ENCODE data around the gene PROM1. TPM values are rescaled to one million over a fixed set of nuclear protein-coding genes. Genes with fewer than 3 reads are reported as not detected.

PROM1 gene
- polyA plus RNA-seq, 3 donors = not detected

- Histone ChIP-seq H4K20me1 (ENCODE audit: insufficient read depth, low read length) (no peaks in the 10 kb centered on the region), H3K79me2 (ENCODE audit: insufficient read depth, low read length) (no peaks in the 10 kb centered on the region), H3K9me3 (replicated peaks in 1 of 2; ENCODE audit: control insufficient read depth in 1 of 2, insufficient read depth in 1 of 2, low read length in 2 of 2) (no peaks in the 10 kb centered on the region), H3K9ac (ENCODE audit: insufficient read depth, low read length, poor library complexity, severe bottlenecking) (no peak overlapping the region), H2AFZ (ENCODE audit: insufficient read depth, low read depth, low read length, poor library complexity, severe bottlenecking) (no peak overlapping the region), H3K4me1 (ENCODE audit: control insufficient read depth in 1 of 2, insufficient read depth in 2 of 2, low read length in 2 of 2) (no peaks in the 10 kb centered on the region), H3K27me3 (ENCODE audit: control insufficient read depth in 2 of 2, insufficient read depth in 2 of 2, low read length in 2 of 2) (no peaks in the 10 kb centered on the region), H3K4me2 (replicated peaks; ENCODE audit: extremely low read depth, low read length, poor library complexity, severe bottlenecking) (no peak overlapping the region), H3K27ac (ENCODE audit: low read depth in 1 of 2, low read length in 2 of 2) (no peak overlapping the region), H3K36me3 (replicated peaks in 1 of 2; ENCODE audit: control insufficient read depth in 1 of 2, insufficient read depth in 2 of 2, low read length in 2 of 2) (no peaks in the 10 kb centered on the region), H3K4me3 (replicated peaks in 1 of 3; ENCODE audit: low read depth in 2 of 3, low read length in 3 of 3) (no peak overlapping the region)
- Mint-ChIP-seq H3K27me3 (ENCODE audit: low read depth in 3 of 3) (peaks cover 0 to 7% (median 2%) of the 10 kb centered on the region in 3 donors), H3K9me3 (peaks cover 0 to 1% (median 0%) of the 10 kb centered on the region in 7 donors), H3K27ac (no peak overlapping the region), H3K36me3 (no peaks in the 10 kb centered on the region), H3K4me1 (no peaks in the 10 kb centered on the region), H3K4me3 (no peak overlapping the region)
- 68% methylated on average over 3 of the region's 3 CpGs for WGBS (ENCODE audit: insufficient coverage)
- TF ChIP-seq, protein P1, sequence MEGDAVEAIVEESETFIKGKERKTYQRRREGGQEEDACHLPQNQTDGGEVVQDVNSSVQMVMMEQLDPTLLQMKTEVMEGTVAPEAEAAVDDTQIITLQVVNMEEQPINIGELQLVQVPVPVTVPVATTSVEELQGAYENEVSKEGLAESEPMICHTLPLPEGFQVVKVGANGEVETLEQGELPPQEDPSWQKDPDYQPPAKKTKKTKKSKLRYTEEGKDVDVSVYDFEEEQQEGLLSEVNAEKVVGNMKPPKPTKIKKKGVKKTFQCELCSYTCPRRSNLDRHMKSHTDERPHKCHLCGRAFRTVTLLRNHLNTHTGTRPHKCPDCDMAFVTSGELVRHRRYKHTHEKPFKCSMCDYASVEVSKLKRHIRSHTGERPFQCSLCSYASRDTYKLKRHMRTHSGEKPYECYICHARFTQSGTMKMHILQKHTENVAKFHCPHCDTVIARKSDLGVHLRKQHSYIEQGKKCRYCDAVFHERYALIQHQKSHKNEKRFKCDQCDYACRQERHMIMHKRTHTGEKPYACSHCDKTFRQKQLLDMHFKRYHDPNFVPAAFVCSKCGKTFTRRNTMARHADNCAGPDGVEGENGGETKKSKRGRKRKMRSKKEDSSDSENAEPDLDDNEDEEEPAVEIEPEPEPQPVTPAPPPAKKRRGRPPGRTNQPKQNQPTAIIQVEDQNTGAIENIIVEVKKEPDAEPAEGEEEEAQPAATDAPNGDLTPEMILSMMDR (IDR thresholded peaks at IDR 0.05) = no peak
- DNase-seq = no peak
- intact Hi-C loops (cut with micrococcal nuclease) = no loop called here
Observed at GRCh38 chr4:16116493-16116990, 32.7 kb upstream of the PROM1 start.

GRCh38 chr4:16116019-16116418, 32.2 kb upstream of the PROM1 start:
- Histone ChIP-seq H3K4me3 (replicated peaks in 1 of 3; ENCODE audit: low read depth in 2 of 3, low read length in 3 of 3) (no peak overlapping the region), H3K79me2 (ENCODE audit: insufficient read depth, low read length) (no peaks in the 10 kb centered on the region), H3K36me3 (replicated peaks in 1 of 2; ENCODE audit: control insufficient read depth in 1 of 2, insufficient read depth in 2 of 2, low read length in 2 of 2) (no peaks in the 10 kb centered on the region), H3K9ac (ENCODE audit: insufficient read depth, low read length, poor library complexity, severe bottlenecking) (no peak overlapping the region), H3K4me2 (replicated peaks; ENCODE audit: extremely low read depth, low read length, poor library complexity, severe bottlenecking) (no peak overlapping the region), H3K27ac (ENCODE audit: low read depth in 1 of 2, low read length in 2 of 2) (no peak overlapping the region), H3K27me3 (ENCODE audit: control insufficient read depth in 2 of 2, insufficient read depth in 2 of 2, low read length in 2 of 2) (no peaks in the 10 kb centered on the region), H4K20me1 (ENCODE audit: insufficient read depth, low read length) (no peaks in the 10 kb centered on the region), H3K9me3 (replicated peaks in 1 of 2; ENCODE audit: control insufficient read depth in 1 of 2, insufficient read depth in 1 of 2, low read length in 2 of 2) (no peaks in the 10 kb centered on the region), H2AFZ (ENCODE audit: insufficient read depth, low read depth, low read length, poor library complexity, severe bottlenecking) (no peak overlapping the region), H3K4me1 (ENCODE audit: control insufficient read depth in 1 of 2, insufficient read depth in 2 of 2, low read length in 2 of 2) (no peaks in the 10 kb centered on the region)
- Mint-ChIP-seq H3K27ac (no peak overlapping the region), H3K9me3 (peaks cover 0 to 1% (median 0%) of the 10 kb centered on the region in 7 donors), H3K36me3 (no peaks in the 10 kb centered on the region), H3K4me3 (no peak overlapping the region), H3K27me3 (ENCODE audit: low read depth in 3 of 3) (peaks cover 0 to 7% (median 2%) of the 10 kb centered on the region in 3 donors), H3K4me1 (no peaks in the 10 kb centered on the region)
- no peak for DNase-seq
- 95% methylated on average over 7 of the region's 7 CpGs for WGBS (ENCODE audit: insufficient coverage)
- TF ChIP-seq, protein P1 (IDR thresholded peaks at IDR 0.05) = no peak
- intact Hi-C loops (cut with micrococcal nuclease) = no loop called here

All from CD14-positive monocyte (primary cell).